ENCODE data around the gene CCDC27.

CCDC27 gene

DNA sequence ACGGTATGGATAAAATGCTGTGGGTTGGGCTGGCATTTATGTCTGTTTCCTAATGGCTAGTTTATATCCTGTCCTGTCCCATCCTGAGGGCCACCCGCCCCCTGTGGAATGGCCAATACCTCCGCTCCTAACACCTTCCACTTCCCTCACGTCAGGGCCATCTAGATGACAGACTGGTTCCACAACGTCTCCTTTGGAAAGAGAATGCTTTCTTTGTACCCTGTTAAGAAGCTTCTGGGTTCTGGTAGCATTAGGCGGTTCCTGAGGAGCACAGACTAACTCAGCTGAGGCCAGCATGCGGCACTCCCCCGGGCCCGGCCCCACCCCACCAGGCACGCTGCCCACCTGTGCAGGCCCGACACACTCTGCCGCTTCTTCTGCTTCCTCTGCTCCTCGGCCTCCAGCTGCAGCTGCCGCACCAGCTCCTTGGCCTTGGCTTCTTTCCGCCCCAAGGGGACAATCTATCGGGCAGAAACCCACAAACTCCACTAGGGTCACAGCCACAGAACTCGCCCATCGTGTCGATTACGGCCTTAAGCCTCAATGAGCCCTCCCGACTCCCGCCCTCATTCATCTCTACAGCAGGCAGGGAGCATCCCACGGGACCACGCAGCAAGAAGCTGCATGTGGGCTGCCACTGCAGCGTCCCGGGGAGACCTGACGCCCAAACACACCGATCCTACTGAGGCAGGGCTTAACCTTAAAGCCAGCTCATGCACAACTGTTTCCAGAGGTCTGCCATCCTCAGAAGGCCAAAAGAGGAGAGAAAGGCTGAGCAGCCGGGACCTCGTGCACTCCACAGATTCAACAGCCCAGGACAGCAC is 31.6 kb downstream of the CCDC27 start:
- Histone ChIP-seq H3K79me2 (no peaks in the 10 kb centered on the region), H3K9me3 (ENCODE audit: control insufficient read depth, low read length) (no peaks in the 10 kb centered on the region), H3K27me3 (ENCODE audit: control insufficient read depth, insufficient read depth, low read length) (no peaks in the 10 kb centered on the region), H3K36me3 (ENCODE audit: control insufficient read depth, insufficient read depth, low read length) (no peaks in the 10 kb centered on the region), H3K4me1 (no peaks in the 10 kb centered on the region), H3K9ac (no peak overlapping the region), H3K4me3 (ENCODE audit: low read depth, low read length) (no peak overlapping the region), H3K27ac (no peak overlapping the region), H3K4me2 (ENCODE audit: low read length) (no peak overlapping the region), H2AFZ (no peak overlapping the region)
- TF ChIP-seq, protein P1, sequence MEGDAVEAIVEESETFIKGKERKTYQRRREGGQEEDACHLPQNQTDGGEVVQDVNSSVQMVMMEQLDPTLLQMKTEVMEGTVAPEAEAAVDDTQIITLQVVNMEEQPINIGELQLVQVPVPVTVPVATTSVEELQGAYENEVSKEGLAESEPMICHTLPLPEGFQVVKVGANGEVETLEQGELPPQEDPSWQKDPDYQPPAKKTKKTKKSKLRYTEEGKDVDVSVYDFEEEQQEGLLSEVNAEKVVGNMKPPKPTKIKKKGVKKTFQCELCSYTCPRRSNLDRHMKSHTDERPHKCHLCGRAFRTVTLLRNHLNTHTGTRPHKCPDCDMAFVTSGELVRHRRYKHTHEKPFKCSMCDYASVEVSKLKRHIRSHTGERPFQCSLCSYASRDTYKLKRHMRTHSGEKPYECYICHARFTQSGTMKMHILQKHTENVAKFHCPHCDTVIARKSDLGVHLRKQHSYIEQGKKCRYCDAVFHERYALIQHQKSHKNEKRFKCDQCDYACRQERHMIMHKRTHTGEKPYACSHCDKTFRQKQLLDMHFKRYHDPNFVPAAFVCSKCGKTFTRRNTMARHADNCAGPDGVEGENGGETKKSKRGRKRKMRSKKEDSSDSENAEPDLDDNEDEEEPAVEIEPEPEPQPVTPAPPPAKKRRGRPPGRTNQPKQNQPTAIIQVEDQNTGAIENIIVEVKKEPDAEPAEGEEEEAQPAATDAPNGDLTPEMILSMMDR (IDR thresholded peaks at IDR 0.05) = no peak

DNA sequence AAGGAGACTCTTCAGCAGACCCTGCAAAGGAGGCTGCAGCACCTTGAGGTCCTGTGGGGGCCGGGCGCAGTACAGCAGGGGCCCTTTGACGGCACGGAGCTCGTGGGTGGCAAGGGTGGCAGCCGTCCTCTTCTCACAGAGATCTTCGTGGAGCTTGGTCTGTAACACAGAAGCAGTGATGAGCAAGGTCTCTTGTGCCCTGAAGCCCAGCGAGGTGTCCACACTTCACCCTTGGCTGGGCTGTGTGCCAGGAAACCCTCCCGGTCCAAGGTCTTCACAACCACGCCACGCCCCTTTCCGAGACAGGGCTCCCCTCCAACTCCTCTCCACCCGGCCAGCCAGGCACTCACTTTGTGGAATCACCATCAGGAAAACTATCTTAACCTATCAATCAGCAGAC is 32.8 kb downstream of the CCDC27 start:
- H3K36me3 ChIP-seq (ENCODE audit: control insufficient read depth, insufficient read depth, low read length) = no peaks in the 10 kb centered on the region
- H3K79me2 ChIP-seq = no peaks in the 10 kb centered on the region
- H3K4me2 ChIP-seq (ENCODE audit: low read length) = no peak overlapping the region
- TF ChIP-seq, protein P1 (IDR thresholded peaks at IDR 0.05) = no peak
- H2AFZ ChIP-seq = no peak overlapping the region
- H3K9ac ChIP-seq = no peak overlapping the region
- no peaks in the 10 kb centered on the region for H3K9me3 ChIP-seq (ENCODE audit: control insufficient read depth, low read length)
- no peak overlapping the region for H3K27ac ChIP-seq
- H3K27me3 ChIP-seq (ENCODE audit: control insufficient read depth, insufficient read depth, low read length) = no peaks in the 10 kb centered on the region
- no peak overlapping the region for H3K4me3 ChIP-seq (ENCODE audit: low read depth, low read length)
- H3K4me1 ChIP-seq = no peaks in the 10 kb centered on the region

DNA sequence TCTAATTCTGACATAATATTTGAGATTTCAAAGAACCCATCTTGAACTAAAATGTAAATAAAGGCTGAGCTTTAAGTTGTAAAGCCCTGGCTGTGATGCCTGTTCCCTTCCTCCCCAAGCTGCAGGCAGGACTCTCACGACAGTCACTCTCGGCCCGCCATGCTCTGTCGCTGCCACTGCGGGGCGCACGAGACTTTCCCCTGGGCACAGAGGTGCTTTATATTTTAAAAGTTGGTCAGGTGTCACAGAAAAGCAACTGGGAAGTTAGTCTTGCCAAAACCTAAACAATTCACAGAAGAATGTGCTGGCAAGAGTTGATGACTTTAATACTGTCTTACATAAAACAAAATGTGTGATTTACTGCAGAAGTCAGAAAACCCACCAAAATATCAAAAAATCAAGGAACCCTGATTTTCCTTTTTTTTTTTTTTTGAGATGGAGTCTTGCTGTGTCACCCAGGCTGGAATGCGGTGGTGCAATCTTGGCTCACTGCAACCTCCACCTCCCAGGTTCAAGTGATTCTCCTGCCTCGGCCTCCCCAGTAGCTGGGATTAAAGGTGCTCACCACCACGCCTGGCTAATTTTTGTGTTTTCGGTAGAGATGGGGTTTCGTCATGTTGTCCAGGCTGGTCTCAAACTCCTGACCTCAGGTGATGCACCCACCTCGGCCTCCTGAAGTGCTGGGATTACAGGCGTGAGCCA is 33.4 kb downstream of the CCDC27 start:
- no peaks in the 10 kb centered on the region for H3K79me2 ChIP-seq
- H3K27ac ChIP-seq = no peak overlapping the region
- H3K27me3 ChIP-seq (ENCODE audit: control insufficient read depth, insufficient read depth, low read length) = no peaks in the 10 kb centered on the region
- H3K4me3 ChIP-seq (ENCODE audit: low read depth, low read length) = no peak overlapping the region
- no peaks in the 10 kb centered on the region for H3K4me1 ChIP-seq
- no peaks in the 10 kb centered on the region for H3K9me3 ChIP-seq (ENCODE audit: control insufficient read depth, low read length)
- TF ChIP-seq, protein P1 (IDR thresholded peaks at IDR 0.05) = no peak
- H3K36me3 ChIP-seq (ENCODE audit: control insufficient read depth, insufficient read depth, low read length) = no peaks in the 10 kb centered on the region
- no peak overlapping the region for H3K9ac ChIP-seq
- H2AFZ ChIP-seq = no peak overlapping the region
- H3K4me2 ChIP-seq (ENCODE audit: low read length) = no peak overlapping the region

DNA sequence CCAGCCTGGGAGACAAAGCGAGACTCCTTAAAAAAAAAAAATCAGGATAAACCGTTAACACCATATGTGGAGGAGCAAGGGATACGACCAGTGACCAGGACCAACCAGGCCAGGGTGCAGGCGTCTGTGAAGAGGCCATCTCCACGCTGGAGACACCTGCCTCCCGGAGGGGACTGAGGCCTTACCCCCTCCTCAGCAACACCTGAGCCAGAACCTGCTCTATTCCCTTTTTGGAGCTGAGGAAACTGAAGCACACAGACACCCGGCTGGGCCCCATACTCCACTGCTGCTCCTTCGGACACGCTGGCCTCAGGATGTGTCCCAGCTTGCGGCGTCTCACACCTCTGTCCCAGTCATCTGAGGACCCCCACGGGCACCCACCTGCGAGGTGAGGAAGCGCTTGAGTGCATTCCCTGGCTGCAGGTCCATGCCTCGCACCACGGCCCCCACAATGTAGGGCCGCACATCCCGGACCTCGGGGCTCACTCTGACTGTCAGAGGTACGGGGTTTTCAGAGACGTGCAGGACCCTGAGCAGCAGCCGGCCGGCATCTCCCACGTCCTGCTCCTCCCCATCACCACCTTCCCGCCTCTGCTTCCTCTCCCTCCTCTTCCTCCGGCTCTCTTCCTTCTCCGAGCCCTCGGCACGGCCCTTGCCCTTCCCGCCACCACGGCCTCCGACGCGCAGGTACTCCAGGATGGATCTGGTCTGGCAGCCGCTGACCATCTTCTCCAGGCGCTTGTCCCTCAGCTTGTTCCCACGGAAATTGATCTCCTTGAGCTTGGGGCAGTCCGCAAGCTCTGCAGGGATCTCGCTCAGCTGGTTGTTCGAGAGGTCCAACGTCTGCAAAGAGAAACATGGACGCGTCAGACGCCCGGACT is 34.5 kb downstream of the CCDC27 start:
- Histone ChIP-seq H3K36me3 (ENCODE audit: control insufficient read depth, insufficient read depth, low read length) (no peaks in the 10 kb centered on the region), H3K4me1 (no peaks in the 10 kb centered on the region), H3K79me2 (peaks cover 1% of the 10 kb centered on the region), H3K4me3 (ENCODE audit: low read depth, low read length) (no peak overlapping the region), H3K27ac (no peak overlapping the region), H3K9me3 (ENCODE audit: control insufficient read depth, low read length) (no peaks in the 10 kb centered on the region), H2AFZ (no peak overlapping the region), H3K9ac (no peak overlapping the region), H3K27me3 (ENCODE audit: control insufficient read depth, insufficient read depth, low read length) (no peaks in the 10 kb centered on the region), H3K4me2 (ENCODE audit: low read length) (no peak overlapping the region)
- TF ChIP-seq, protein P1 (IDR thresholded peaks at IDR 0.05) = no peak
